HL-60 (cell line): ENCODE results near the gene ZNF473.
"Not testable (repeated sequence)": the region's sequence is repeated elsewhere in the genome, so short reads cannot be mapped to it uniquely, and the experiment has no call there.

Source experiments
- DNase-seq, 2 experiments: peaks; one replicate each; pipeline ENCODE4 v3.0.0-alpha.2; 2010 to 2020; ENCODE audit warnings: low read depth in 1 of 2, low spot score in 1 of 2
- H3K27ac ChIP-seq: fragments of 250-450 bp; sonication (Bioruptor Pico); replicated peaks from 2 replicates; pipeline ENCODE4 v1.5.1; 2020; ENCODE audit warnings: mild to moderate bottlenecking, moderate library complexity
- H3K27me3 ChIP-seq: fragments of 250-450 bp; sonication (Bioruptor Pico); 2 replicates; pipeline ENCODE4 v1.5.1; 2021; ENCODE audit warnings: mild to moderate bottlenecking, moderate library complexity; ENCODE audit not compliant: insufficient read depth, poor library complexity, severe bottlenecking
- H3K4me3 ChIP-seq: replicated peaks from 2 replicates; pipeline ENCODE4 v1.5.1; 2011; ENCODE audit warnings: mild to moderate bottlenecking, control low read depth, low read length; ENCODE audit not compliant: insufficient read depth
- CTCF ChIP-seq: IDR thresholded peaks from one replicate; pipeline ENCODE4 v1.5.1; 2011; ENCODE audit warnings: low read length, control low read depth, inconsistent platforms; ENCODE audit not compliant: insufficient read depth
- GABPA ChIP-seq: IDR thresholded peaks from 2 replicates; pipeline ENCODE4 v1.6.1; 2012; ENCODE audit warnings: low read depth
- POLR2AphosphoS5 ChIP-seq: IDR thresholded peaks from 2 replicates; pipeline ENCODE4 v1.6.1; 2012; ENCODE audit warnings: low read depth
- REST ChIP-seq: IDR thresholded peaks from 2 replicates; pipeline ENCODE4 v1.6.1; 2012; ENCODE audit warnings: low read depth; ENCODE audit not compliant: insufficient replicate concordance
- SPI1 ChIP-seq: IDR thresholded peaks from 2 replicates; pipeline ENCODE4 v1.6.1; 2012; ENCODE audit warnings: low read depth, mild to moderate bottlenecking, borderline replicate concordance

ZNF473 gene

DNA sequence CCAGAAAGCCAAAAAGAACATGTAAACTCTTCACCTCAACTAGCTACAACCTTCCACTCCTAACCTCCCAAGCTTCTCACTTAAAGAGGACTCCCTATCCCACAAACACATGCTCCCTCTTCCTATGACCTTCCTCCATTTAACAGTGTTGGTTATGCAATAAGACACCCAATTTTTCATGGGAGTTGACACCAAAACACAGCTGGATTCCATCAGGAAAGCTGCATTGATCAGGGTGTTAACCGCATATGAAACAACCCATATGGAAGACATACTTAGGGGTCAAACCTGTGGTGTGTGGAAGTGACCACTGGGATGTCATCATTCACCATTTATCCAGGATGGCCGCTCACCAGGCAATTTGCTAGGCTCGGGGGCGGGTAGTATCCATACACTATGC is 21.9 kb downstream of the ZNF473 start:
- TF ChIP-seq REST (no peak), CTCF (no peak), SPI1 (no peak), POLR2AphosphoS5 (no peak), GABPA (no peak)
- Histone ChIP-seq H3K27me3 (no peaks in the 10 kb centered on the region), H3K4me3 (no peak overlapping the region), H3K27ac (no peak overlapping the region)
- DNase-seq: no peak

DNA sequence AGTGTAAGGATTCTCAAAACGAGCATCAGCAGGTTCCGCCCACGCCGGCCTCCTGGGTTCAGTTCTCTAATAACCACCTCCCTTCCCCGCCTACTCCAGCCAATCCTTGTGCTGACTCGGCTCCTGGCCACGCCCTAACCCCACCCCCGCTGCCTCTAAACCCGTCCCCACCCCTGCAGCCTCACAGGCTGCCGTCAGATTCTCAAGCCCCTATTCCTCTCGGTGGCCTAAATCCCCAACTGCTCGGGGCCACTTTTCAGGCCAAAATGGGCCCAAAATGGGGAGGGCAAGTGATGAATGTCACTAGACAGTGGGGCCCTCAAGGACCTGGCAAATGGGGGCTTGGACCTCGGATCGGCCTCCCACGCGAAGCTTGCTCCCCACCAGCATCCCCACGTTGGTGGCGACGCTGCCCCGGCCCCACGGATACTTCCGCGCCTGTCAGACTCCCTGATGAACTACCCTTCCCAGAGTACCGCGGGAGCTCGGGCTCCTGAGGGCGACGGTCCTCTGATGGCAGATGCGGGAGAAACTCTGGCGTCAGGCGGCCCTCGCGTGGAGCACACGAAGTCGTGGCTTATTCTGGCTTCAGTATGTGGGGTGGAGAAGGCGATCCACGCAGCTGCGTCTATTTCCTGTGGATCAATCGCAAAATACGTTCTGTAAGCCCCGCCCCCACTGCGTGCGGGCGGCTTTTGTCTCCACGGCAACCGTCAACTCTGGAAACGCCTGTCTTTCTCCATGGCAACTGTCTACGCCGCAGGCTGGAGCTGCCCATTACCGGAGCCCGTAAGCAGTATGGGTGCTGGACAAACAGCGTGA is 24.8 kb downstream of the ZNF473 start:
- Histone ChIP-seq H3K27ac (no peak overlapping the region), H3K4me3 (peak overlapping the region; percentile 19; the same call in 1 of the 2 replicates), H3K27me3 (no peaks in the 10 kb centered on the region)
- TF ChIP-seq POLR2AphosphoS5 (no peak), SPI1 (no peak), CTCF (no peak), REST (no peak)
- DNase-seq: peak in 1 of 2 experiments; percentile 44

DNA sequence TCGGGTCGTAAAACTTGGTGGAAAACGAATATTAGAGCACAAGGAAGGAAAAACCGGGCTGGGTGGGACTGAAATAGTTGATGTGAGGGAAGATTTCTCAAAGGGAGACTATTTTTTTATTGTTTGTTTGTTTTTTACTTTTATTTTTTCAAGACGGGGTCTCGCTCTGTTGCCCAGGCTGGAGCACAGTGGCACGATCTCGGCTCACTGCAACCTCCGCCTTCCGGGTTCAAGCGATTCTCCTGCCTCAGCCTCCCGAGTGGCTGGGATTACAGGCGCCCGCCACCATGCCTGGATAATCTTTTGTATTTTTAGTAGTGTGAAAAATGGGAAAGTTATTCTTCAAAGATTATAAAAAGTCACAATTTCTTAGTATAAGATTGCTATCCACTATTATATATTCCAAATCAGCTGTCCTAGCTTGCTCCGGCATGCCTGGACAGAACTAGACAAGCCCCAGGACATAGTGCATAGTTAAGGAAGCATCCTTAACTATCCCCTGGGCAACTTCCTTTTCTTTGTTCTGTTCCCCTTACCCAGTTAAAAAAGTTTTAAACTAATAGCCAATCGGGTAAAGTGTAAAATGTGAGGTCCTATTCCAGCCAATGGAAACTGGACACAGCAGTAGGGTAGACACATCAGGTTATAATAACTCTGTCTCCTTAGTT is 25.6 kb downstream of the ZNF473 start:
- not testable (repeated sequence) for H3K4me3 ChIP-seq, H3K27me3 ChIP-seq, DNase-seq, H3K27ac ChIP-seq

- no peak overlapping the region for H3K27ac ChIP-seq
- TF ChIP-seq POLR2AphosphoS5: no peak
- no peak for TF ChIP-seq CTCF
- no peak for TF ChIP-seq SPI1
- no peak for TF ChIP-seq GABPA
- no peak for TF ChIP-seq REST
- no peak overlapping the region for H3K4me3 ChIP-seq
- H3K27me3 ChIP-seq: no peaks in the 10 kb centered on the region
- no peak for DNase-seq
These were observed 26.2 kb downstream of the ZNF473 start for GRCh38 chr19:50051964-50052363.
